Measurements from ENCODE around the gene UFD1. TPM values are rescaled to one million over a fixed set of nuclear protein-coding genes. Genes with fewer than 3 reads are reported as not detected.

Gene UFD1
- total and polyA plus RNA-seq, 9 of the 15 experiments (the other 6 are each of a cell fraction or from before 2014, with no cell fraction given) = 238 to 645 (median 363) TPM

DNA sequence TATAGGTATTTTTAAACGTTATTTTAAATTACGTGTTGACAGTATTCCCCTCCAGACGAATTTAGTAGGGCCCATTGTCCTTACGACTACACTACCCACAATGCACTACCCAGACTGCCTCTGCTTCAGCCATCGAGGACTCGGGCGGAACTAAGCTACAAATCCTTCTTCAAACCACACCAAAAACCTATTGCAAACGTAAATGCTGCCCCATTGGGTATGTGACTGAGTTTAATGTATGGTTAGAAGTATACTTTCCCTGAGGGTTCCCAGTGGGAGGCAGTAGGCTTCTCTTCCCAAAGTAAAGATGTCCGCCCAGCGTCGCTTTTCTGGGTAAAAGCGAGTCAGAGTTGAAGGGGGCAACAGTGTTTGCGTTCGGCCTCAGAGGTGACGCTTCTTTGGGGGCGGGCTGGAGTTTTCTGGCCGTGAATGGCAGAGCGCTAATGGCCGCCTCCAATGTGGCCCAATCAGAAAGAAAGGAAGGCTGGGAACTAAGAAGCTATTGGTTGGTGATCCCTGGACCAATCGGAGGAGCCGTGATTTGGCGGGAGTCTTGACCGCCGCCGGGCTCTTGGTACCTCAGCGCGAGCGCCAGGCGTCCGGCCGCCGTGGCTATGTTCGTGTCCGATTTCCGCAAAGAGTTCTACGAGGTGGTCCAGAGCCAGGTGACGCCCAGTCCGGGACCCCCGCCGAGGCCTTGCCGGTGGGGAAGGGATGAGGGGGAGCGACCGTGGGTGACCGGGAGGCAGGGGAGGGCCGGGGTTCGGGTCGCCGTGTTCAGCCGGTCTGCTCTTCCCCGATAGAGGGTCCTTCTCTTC, 571 bp upstream of the UFD1 start, which contains the start of gene CDC45 (continued):
- TF ChIP-seq, protein P1, sequence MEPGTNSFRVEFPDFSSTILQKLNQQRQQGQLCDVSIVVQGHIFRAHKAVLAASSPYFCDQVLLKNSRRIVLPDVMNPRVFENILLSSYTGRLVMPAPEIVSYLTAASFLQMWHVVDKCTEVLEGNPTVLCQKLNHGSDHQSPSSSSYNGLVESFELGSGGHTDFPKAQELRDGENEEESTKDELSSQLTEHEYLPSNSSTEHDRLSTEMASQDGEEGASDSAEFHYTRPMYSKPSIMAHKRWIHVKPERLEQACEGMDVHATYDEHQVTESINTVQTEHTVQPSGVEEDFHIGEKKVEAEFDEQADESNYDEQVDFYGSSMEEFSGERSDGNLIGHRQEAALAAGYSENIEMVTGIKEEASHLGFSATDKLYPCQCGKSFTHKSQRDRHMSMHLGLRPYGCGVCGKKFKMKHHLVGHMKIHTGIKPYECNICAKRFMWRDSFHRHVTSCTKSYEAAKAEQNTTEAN (CRISPR knock-in tag; IDR thresholded peaks at IDR 0.05) = no peak
- TF ChIP-seq ZNF134 (CRISPR knock-in tag; conservative IDR thresholded peaks at IDR 0.05) (peak; percentile 88), GTF2F1 (IDR thresholded peaks at IDR 0.05; ENCODE audit: low read depth, low read length) (peak; percentile 88), LEF1 (IDR thresholded peaks at IDR 0.05) (no peak), SRSF7 (optimal IDR thresholded peaks at IDR 0.05; ENCODE audit: low read depth, low read length) (no peak), MAFK (IDR thresholded peaks at IDR 0.05; ENCODE audit: low read length) (no peak; the same call in 1 of the 2 replicates), SMARCA5 (IDR thresholded peaks at IDR 0.05) (no peak), PPARD (CRISPR knock-in tag; IDR thresholded peaks at IDR 0.05) (no peak), THRAP3 (IDR thresholded peaks at IDR 0.05; ENCODE audit: borderline replicate concordance) (no peak), MCM2 (IDR thresholded peaks at IDR 0.05; ENCODE audit: low read depth) (no peak), NFATC3 (IDR thresholded peaks at IDR 0.05) (no peak), ZNF224 (CRISPR knock-in tag; IDR thresholded peaks at IDR 0.05) (no peak)
- TF ChIP-seq, protein P2, sequence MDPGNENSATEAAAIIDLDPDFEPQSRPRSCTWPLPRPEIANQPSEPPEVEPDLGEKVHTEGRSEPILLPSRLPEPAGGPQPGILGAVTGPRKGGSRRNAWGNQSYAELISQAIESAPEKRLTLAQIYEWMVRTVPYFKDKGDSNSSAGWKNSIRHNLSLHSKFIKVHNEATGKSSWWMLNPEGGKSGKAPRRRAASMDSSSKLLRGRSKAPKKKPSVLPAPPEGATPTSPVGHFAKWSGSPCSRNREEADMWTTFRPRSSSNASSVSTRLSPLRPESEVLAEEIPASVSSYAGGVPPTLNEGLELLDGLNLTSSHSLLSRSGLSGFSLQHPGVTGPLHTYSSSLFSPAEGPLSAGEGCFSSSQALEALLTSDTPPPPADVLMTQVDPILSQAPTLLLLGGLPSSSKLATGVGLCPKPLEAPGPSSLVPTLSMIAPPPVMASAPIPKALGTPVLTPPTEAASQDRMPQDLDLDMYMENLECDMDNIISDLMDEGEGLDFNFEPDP (CRISPR knock-in tag; IDR thresholded peaks at IDR 0.05) = peak; percentile 91; the same call in 1 of the 2 replicates
- TF ChIP-seq, protein P3, sequence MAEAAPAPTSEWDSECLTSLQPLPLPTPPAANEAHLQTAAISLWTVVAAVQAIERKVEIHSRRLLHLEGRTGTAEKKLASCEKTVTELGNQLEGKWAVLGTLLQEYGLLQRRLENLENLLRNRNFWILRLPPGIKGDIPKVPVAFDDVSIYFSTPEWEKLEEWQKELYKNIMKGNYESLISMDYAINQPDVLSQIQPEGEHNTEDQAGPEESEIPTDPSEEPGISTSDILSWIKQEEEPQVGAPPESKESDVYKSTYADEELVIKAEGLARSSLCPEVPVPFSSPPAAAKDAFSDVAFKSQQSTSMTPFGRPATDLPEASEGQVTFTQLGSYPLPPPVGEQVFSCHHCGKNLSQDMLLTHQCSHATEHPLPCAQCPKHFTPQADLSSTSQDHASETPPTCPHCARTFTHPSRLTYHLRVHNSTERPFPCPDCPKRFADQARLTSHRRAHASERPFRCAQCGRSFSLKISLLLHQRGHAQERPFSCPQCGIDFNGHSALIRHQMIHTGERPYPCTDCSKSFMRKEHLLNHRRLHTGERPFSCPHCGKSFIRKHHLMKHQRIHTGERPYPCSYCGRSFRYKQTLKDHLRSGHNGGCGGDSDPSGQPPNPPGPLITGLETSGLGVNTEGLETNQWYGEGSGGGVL (CRISPR knock-in tag; IDR thresholded peaks at IDR 0.05) = no peak
- TF ChIP-seq, protein P4, sequence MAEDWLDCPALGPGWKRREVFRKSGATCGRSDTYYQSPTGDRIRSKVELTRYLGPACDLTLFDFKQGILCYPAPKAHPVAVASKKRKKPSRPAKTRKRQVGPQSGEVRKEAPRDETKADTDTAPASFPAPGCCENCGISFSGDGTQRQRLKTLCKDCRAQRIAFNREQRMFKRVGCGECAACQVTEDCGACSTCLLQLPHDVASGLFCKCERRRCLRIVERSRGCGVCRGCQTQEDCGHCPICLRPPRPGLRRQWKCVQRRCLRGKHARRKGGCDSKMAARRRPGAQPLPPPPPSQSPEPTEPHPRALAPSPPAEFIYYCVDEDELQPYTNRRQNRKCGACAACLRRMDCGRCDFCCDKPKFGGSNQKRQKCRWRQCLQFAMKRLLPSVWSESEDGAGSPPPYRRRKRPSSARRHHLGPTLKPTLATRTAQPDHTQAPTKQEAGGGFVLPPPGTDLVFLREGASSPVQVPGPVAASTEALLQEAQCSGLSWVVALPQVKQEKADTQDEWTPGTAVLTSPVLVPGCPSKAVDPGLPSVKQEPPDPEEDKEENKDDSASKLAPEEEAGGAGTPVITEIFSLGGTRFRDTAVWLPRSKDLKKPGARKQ (CRISPR knock-in tag; IDR thresholded peaks at IDR 0.05) = no peak
- TF ChIP-seq, protein P5, sequence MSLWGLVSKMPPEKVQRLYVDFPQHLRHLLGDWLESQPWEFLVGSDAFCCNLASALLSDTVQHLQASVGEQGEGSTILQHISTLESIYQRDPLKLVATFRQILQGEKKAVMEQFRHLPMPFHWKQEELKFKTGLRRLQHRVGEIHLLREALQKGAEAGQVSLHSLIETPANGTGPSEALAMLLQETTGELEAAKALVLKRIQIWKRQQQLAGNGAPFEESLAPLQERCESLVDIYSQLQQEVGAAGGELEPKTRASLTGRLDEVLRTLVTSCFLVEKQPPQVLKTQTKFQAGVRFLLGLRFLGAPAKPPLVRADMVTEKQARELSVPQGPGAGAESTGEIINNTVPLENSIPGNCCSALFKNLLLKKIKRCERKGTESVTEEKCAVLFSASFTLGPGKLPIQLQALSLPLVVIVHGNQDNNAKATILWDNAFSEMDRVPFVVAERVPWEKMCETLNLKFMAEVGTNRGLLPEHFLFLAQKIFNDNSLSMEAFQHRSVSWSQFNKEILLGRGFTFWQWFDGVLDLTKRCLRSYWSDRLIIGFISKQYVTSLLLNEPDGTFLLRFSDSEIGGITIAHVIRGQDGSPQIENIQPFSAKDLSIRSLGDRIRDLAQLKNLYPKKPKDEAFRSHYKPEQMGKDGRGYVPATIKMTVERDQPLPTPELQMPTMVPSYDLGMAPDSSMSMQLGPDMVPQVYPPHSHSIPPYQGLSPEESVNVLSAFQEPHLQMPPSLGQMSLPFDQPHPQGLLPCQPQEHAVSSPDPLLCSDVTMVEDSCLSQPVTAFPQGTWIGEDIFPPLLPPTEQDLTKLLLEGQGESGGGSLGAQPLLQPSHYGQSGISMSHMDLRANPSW (CRISPR knock-in tag; IDR thresholded peaks at IDR 0.05) = peak; percentile 99
- TF ChIP-seq, protein P6, sequence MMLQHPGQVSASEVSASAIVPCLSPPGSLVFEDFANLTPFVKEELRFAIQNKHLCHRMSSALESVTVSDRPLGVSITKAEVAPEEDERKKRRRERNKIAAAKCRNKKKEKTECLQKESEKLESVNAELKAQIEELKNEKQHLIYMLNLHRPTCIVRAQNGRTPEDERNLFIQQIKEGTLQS (IDR thresholded peaks at IDR 0.05) = no peak
- TF ChIP-seq, protein P6 (CRISPR knock-in tag; conservative IDR thresholded peaks at IDR 0.05) = peak; percentile 93
